Upper lobe of left lung (tissue), 6 donors: Measurements from ENCODE around the gene NKAIN2. TPM values are rescaled to one million over a fixed set of nuclear protein-coding genes. Genes with fewer than 3 reads are reported as not detected.

Source experiments
- ATAC-seq, 2 donors: fragments of 200-7000 bp; cut with Tn5 transposase; one replicate each; pipeline ENCODE4 v1.9.1; 2022; ENCODE audit warnings: mild to moderate bottlenecking in 2 of 2, moderate library complexity in 2 of 2; ENCODE audit not compliant: low FRiP score in 2 of 2
- DNase-seq, 2 donors: peaks; one replicate each; pipeline ENCODE4 v3.0.0-alpha.2; 2019 to 2020
- H3K27ac ChIP-seq, 4 donors: fragments of 200-600 bp; sonication (generic); one replicate each; pipeline ENCODE4 v1.5.1; 2016 to 2019
- H3K27me3 ChIP-seq, 4 donors: fragments of 200-600 bp; sonication (generic); one replicate each; pipeline ENCODE4 v1.5.1; 2017 to 2019
- H3K36me3 ChIP-seq, 4 donors: fragments of 200-600 bp; sonication (generic); one replicate each; pipeline ENCODE4 v1.5.1; 2016 to 2019
- H3K4me1 ChIP-seq, 4 donors: fragments of 200-600 bp; sonication (generic); one replicate each; pipeline ENCODE4 v1.5.1; 2018 to 2019
- H3K4me3 ChIP-seq, 4 donors: fragments of 200-600 bp; sonication (generic); one replicate each; pipeline ENCODE4 v1.5.1; 2017 to 2019; ENCODE audit warnings: mild to moderate bottlenecking in 2 of 4, moderate library complexity in 1 of 4
- H3K9me3 ChIP-seq, 4 donors: fragments of 200-600 bp; sonication (generic); one replicate each; pipeline ENCODE4 v1.5.1; 2018 to 2019
- EP300 ChIP-seq, 4 donors: sonication (generic); formaldehyde crosslinking; IDR thresholded peaks; one replicate each; pipeline ENCODE4 v1.5.1; 2017; ENCODE audit warnings: antibody characterized with exemption in 4 of 4, control low read depth in 2 of 4
- POLR2A ChIP-seq, 4 donors: fragments of 450-650 bp; IDR thresholded peaks; one replicate each; pipeline ENCODE4 v1.5.1; 2016 to 2017; ENCODE audit warnings: antibody characterized with exemption in 4 of 4, mild to moderate bottlenecking in 2 of 4
- POLR2AphosphoS5 ChIP-seq, 2 donors: sonication (generic); formaldehyde crosslinking; IDR thresholded peaks; one replicate each; pipeline ENCODE4 v1.5.1; 2017; ENCODE audit warnings: antibody characterized with exemption in 2 of 2
- WGBS, 2 donors: methylation state at CpG; one replicate each; pipeline ENCODE4 v1.1.5; 2017 to 2018; 5-methylcytosine and 5-hydroxymethylcytosine counted together
- total RNA-seq, 6 donors: library from RNA; depleted of rRNA in 4 of 6; stranded (reverse); fragments of >200 nt in 4 of 6; gene quantifications; one replicate each; pipeline versions ENCODE4 v1.1.0 to v1.2.1, GENCODE V29; 2016 to 2021
- TF ChIP-seq, protein P1 (sequence below), 6 experiments: fragments of 450-650 bp in 4 of 6; fragments of 200-600 bp in 2 of 6; sonication (generic) in 2 of 6; IDR thresholded peaks; one replicate each; pipeline ENCODE4 v1.5.1; 2016 to 2019; ENCODE audit warnings: antibody characterized with exemption in 6 of 6
- donor health status: DM: no; HTN: no; CAD: no; lungs with moderate emphysema.
- donor health status: DM: no; HTN: yes; CAD: no; lungs with severe emphysema.

NKAIN2 gene
- total RNA-seq, 6 donors from 2014 or later = 0.13 to 0.20 TPM; not detected in 4

DNA sequence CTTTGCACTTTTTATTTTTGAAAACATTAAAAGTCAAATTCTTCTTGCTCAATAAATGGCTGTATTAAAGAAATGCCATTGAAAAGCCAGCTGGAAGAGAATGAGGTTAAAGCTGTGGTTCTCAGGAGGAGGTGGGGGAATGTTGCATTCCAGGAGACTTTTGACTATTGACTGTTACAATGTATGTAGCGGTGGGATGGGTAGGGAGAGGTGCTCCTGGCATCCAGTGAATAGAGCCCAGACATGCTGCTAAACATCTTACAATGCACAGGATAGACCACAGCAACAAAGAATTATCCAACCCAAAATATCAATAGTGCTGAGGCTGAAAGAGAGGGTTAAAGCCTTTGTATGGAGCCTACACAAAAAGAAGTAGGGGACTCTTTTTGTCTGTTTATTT lies 295.9 kb downstream of the NKAIN2 start:
- ATAC-seq (no peak), DNase-seq (no peak)
- no peaks in the 10 kb centered on the region for H3K36me3 ChIP-seq
- H3K4me1 ChIP-seq = no peaks in the 10 kb centered on the region
- no peak overlapping the region for H3K27ac ChIP-seq
- H3K27me3 ChIP-seq = no peaks in the 10 kb centered on the region
- no peak overlapping the region for H3K4me3 ChIP-seq
- H3K9me3 ChIP-seq = no peaks in the 10 kb centered on the region
- 92 to 96% methylated on average over 1 of the region's 1 CpG for WGBS, 2 donors
- TF ChIP-seq EP300 (IDR thresholded peaks at IDR 0.05) (no peak), POLR2A (IDR thresholded peaks at IDR 0.05) (no peak), POLR2AphosphoS5 (IDR thresholded peaks at IDR 0.05) (no peak)
- TF ChIP-seq, protein P1, sequence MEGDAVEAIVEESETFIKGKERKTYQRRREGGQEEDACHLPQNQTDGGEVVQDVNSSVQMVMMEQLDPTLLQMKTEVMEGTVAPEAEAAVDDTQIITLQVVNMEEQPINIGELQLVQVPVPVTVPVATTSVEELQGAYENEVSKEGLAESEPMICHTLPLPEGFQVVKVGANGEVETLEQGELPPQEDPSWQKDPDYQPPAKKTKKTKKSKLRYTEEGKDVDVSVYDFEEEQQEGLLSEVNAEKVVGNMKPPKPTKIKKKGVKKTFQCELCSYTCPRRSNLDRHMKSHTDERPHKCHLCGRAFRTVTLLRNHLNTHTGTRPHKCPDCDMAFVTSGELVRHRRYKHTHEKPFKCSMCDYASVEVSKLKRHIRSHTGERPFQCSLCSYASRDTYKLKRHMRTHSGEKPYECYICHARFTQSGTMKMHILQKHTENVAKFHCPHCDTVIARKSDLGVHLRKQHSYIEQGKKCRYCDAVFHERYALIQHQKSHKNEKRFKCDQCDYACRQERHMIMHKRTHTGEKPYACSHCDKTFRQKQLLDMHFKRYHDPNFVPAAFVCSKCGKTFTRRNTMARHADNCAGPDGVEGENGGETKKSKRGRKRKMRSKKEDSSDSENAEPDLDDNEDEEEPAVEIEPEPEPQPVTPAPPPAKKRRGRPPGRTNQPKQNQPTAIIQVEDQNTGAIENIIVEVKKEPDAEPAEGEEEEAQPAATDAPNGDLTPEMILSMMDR (IDR thresholded peaks at IDR 0.05) = no peak

DNA sequence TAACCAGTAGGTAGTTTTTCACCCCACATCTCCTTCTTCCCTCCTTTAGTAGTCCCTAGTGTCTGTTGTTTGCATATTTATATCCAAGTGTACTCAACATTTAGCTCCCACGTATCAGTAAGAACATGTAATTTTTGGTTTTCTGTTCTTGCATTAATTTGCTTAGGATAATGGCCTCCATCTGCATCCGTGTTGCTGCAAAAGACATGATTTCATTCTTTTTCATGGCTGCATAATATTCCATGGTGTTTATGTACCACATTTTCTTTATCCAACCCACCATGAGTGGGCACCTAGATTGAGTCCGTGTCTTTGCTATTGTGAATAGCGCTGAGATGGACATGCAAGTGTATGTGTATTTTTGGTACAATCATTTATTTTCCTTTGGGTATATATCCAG lies 306.8 kb downstream of the NKAIN2 start:
- Histone ChIP-seq H3K4me3 (no peak overlapping the region), H3K27ac (no peak overlapping the region), H3K4me1 (no peaks in the 10 kb centered on the region), H3K36me3 (no peaks in the 10 kb centered on the region), H3K27me3 (no peaks in the 10 kb centered on the region), H3K9me3 (no peaks in the 10 kb centered on the region)
- 75 to 77% methylated on average over 4 of the region's 4 CpGs for WGBS, 2 donors
- ATAC-seq (no peak), DNase-seq (no peak)
- TF ChIP-seq EP300 (IDR thresholded peaks at IDR 0.05) (no peak), POLR2A (IDR thresholded peaks at IDR 0.05) (no peak), POLR2AphosphoS5 (IDR thresholded peaks at IDR 0.05) (no peak)
- TF ChIP-seq, protein P1 (IDR thresholded peaks at IDR 0.05) = no peak

DNA sequence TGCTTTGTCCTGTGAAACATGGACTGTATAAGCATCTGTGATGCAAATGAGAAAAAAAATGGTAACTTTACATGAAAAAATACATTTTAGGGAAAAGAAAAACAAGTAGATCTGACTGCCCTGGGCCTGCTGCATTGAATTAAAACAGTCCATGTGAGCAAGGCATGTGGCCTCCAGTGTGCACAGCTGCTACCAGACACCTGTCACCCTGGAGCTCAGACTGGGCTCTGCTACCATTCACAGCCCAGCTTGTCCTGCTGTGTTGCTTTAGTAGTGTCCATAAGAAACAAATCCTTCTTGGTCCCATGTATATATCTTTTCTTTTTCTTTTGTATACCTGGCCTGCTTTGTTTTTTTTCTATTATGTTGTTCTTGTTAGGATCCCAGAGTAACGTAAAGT lies 315.9 kb downstream of the NKAIN2 start:
- DNase-seq = no peak
- Histone ChIP-seq H3K4me1 (no peaks in the 10 kb centered on the region), H3K27me3 (no peaks in the 10 kb centered on the region), H3K9me3 (no peaks in the 10 kb centered on the region), H3K27ac (no peak overlapping the region), H3K36me3 (no peaks in the 10 kb centered on the region), H3K4me3 (no peak overlapping the region)
- 92 to 96% methylated on average over 1 of the region's 1 CpG for WGBS, 2 donors
- no peak for ATAC-seq
- TF ChIP-seq EP300 (IDR thresholded peaks at IDR 0.05) = no peak
- no peak for TF ChIP-seq POLR2AphosphoS5 (IDR thresholded peaks at IDR 0.05)
- TF ChIP-seq, protein P1 (IDR thresholded peaks at IDR 0.05) = no peak
- no peak for TF ChIP-seq POLR2A (IDR thresholded peaks at IDR 0.05)

DNA sequence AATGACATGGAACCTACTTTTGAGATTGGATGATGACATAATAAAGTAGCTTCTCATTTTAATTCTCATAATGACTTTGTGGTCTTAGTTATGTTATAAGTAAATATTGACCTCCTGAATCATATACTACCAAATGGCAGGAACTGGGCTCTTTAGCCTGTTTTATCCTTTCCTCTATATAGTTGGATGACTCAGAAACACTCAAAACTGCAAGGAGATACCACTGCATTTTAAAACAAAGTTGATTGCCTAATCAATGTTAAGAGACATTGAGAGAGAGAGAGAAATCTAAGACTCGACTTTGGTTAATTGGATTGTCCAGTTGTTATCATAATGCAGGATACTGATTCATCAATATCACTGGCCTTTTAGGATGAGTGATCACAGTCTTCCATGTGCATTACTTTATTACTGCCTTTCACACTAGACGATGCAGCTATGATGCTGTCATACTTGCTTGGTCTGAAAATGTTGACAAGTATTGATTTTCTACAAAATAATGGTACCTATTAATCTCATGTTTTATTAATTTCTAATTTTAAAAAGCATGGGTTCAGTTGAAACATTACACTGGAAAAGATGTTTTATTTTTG lies 320.0 kb downstream of the NKAIN2 start:
- 74 to 84% methylated on average over 2 of the region's 2 CpGs for WGBS, 2 donors
- Histone ChIP-seq H3K9me3 (no peaks in the 10 kb centered on the region), H3K27ac (no peak overlapping the region), H3K27me3 (no peaks in the 10 kb centered on the region), H3K4me1 (no peaks in the 10 kb centered on the region), H3K4me3 (no peak overlapping the region), H3K36me3 (no peaks in the 10 kb centered on the region)
- TF ChIP-seq POLR2AphosphoS5 (IDR thresholded peaks at IDR 0.05) (no peak), POLR2A (IDR thresholded peaks at IDR 0.05) (no peak), EP300 (IDR thresholded peaks at IDR 0.05) (no peak)
- TF ChIP-seq, protein P1 (IDR thresholded peaks at IDR 0.05) = no peak
- no peak for ATAC-seq
- no peak for DNase-seq

DNA sequence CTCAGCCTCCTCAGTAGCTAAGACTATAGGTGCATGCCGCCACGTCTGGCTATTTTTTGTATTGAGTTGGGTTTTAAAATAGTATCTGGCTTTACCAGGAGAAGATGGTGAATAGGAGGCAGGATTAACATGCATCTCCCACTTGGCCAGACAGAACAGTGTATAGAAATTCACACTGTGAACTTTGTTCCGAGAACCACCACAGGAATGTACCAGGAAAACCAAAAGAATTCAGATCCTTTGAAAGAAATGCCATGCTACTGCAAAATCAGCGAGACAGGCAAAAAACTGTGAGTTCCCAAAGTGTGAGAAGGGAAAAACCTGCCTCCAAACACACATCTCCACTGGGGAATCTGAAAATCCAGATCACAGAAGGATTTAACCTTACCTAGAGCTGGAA lies 327.6 kb downstream of the NKAIN2 start:
- ATAC-seq = no peak
- Histone ChIP-seq H3K4me1 (no peaks in the 10 kb centered on the region), H3K9me3 (peaks cover 0 to 5% (median 2%) of the 10 kb centered on the region in 4 donors), H3K36me3 (no peaks in the 10 kb centered on the region), H3K27me3 (no peaks in the 10 kb centered on the region), H3K27ac (no peak overlapping the region), H3K4me3 (no peak overlapping the region)
- TF ChIP-seq, protein P1 (IDR thresholded peaks at IDR 0.05) = no peak
- TF ChIP-seq POLR2A (IDR thresholded peaks at IDR 0.05) = no peak
- TF ChIP-seq POLR2AphosphoS5 (IDR thresholded peaks at IDR 0.05) = no peak
- TF ChIP-seq EP300 (IDR thresholded peaks at IDR 0.05) = no peak
- WGBS, 2 donors = 85 to 87% methylated on average over 4 of the region's 4 CpGs
- no peak for DNase-seq
